Measurements from ENCODE around the gene SLCO1B3.

SLCO1B3 gene

DNA sequence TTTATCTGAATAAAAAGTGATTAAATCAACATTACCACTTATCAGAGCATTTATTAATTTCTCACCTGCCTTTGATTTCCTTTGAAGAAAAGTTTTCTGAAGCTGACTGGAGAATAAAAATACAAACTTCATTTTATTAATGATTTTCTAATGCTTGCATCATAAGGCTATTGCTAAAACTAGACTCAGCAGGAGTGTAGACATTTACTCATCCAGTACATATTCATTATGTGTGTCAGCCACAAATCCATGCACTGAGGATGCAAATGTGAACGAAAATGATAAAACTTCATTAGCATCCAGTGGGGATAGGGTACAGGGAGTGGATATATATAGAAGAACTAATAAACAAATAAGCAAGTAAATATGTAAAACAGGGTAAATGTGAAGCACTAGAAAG, 74.6 kb downstream of the SLCO1B3 start:
- DNase-seq: no peak

DNA sequence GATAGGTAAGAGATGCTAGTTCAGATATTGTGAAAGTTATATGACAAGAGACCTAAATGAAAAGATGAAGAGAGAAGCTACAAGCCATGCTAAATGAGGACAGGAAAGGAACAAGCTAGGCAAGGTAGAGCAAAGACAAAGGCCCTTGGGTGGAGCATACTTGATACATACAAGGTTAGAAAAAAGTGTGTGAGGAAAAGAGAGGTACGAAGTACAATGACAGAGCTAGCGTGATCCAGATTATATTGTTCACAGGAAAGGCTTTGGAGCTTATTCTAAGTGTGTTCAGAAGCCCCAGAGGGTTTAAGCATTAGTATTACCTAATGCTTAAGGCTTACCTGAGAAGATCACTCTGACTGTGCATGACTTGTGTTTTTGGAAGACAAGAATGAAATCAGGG, 75.0 kb downstream of the SLCO1B3 start:
- DNase-seq: no peak

GRCh38 chr12:20917269-20917668, 106.8 kb downstream of the SLCO1B3 start:
- DNase-seq: no peak

DNA sequence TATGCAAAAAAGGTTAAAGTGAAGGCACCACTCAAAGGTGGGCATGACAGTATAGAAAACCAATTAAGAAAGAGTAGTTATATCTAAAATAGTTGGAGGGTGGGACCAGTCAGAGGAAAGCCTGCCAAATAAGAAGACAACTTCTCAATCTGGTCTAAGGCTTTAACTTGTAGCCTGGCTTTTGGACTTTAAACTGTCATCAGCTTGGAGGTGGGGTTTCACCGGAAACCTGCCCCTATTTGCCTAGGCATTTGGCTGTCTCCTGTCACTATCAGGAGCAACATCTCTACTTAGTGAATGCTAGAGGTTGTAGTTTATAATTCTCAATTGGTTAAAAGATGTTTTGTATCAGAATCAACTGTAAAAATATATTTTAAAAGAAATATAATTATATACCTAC, 107.3 kb downstream of the SLCO1B3 start:
- DNase-seq: no peak

DNA sequence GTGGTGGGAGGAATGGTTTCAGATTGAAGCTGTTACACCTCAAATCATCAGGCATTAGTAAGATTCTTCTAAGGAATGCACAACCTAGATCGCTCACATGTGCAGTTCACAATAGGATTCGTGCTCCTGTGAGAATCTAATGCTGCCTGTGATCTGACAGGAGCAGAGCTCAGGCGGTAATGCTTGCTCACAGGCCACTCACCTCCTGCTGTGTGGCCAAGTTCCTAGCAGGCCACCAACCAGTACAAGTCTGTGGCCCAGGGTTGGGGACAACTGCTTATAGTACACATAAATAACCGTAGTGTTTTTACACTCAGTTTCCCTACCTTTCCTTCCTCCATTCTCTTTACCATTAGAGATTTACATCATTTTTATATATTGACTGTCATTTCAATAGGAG, 121.4 kb downstream of the SLCO1B3 start:
- DNase-seq: no peak

- DNase-seq: peak; percentile 27
Measured at GRCh38 chr12:20946732-20947131, 136.2 kb downstream of the SLCO1B3 start.

DNA sequence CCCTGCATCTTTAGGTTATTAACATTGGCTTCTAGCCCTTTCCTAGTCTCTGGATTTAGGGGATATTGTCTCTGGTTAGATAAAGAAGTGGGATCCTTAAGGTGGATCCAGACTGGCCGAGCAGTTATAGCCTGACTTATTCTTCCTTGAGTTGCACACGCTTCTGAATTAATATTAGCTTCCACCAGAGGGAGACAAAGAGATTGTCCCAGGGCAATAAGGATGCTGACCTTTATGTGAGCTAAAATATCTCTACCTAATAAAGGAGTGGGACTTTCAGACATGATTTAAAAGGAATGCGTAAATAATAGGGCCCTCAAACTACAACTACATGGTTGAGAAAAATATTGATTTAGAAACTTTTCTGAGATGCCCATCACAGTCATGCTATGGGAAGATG, 139.7 kb downstream of the SLCO1B3 start:
- no peak for DNase-seq

GRCh38 chr12:20963303-20963702, 152.8 kb downstream of the SLCO1B3 start:
- DNase-seq: no peak

DNA sequence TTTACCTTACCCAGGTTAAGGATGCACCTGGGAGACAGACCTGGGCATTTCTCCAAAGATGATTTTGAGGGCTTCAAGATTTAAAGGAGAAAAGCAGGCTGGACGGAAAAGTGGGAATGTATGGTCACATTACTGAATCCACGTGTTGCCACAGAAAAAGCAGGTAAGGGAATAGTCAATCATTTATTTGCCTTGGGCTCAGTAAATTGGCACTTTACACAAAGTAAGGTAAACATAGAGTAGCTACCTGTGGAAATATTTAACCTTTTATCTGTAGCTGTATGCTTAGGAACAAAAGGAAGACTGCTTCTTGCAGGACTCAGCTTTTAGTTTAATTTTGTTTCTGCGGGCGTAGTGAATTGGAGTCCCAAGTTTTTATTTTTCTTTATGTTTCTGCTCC, 153.3 kb downstream of the SLCO1B3 start:
- DNase-seq: no peak

Data from stimulated activated CD4-positive, alpha-beta T cell treated with anti-CD3 and anti-CD28 coated beads, Interleukin-15, amount 100 ng/mL, for 24 hours (primary cell).